Heart left ventricle (tissue), 16 donors: ENCODE measurements around the gene GDNF. TPM values are rescaled to one million over a fixed set of nuclear protein-coding genes. Genes with fewer than 3 reads are reported as not detected.

Source experiments
- ATAC-seq, 4 donors: fragments of 200-7000 bp; cut with Tn5 transposase; one replicate each; pipeline ENCODE4 v1.9.1; 2020 to 2022; ENCODE audit warnings: moderate library complexity in 4 of 4, mild to moderate bottlenecking in 3 of 4, moderate number of reproducible peaks in 1 of 4
- DNase-seq, 5 donors: peaks; one replicate each; pipeline ENCODE4 v3.0.0-alpha.2; 2020
- H3K27ac ChIP-seq, 12 donors: fragments of 200-600 bp; sonication (generic) in 4 of 12; one replicate each; pipeline versions ENCODE4 v1.5.0 to v1.8.0; 2016 to 2022; ENCODE audit warnings: mild to moderate bottlenecking in 2 of 12
- H3K27me3 ChIP-seq, 9 donors: fragments of 200-600 bp; sonication (generic) in 2 of 9; one replicate each; pipeline versions ENCODE4 v1.5.1 to v1.8.0; 2016 to 2022; ENCODE audit warnings: mild to moderate bottlenecking in 3 of 9
- H3K36me3 ChIP-seq, 9 donors: fragments of 200-600 bp; sonication (generic) in 2 of 9; one replicate each; pipeline versions ENCODE4 v1.5.0 to v1.8.0; 2018 to 2022; ENCODE audit warnings: mild to moderate bottlenecking in 2 of 9
- H3K4me1 ChIP-seq, 12 donors: fragments of 200-600 bp; sonication (generic) in 4 of 12; one replicate each; pipeline versions ENCODE4 v1.5.0 to v1.8.0; 2016 to 2022; ENCODE audit warnings: mild to moderate bottlenecking in 3 of 12
- H3K4me3 ChIP-seq, 12 donors: fragments of 200-600 bp; sonication (generic) in 4 of 12; one replicate each; pipeline versions ENCODE4 v1.5.0 to v1.8.0; 2017 to 2022; ENCODE audit warnings: mild to moderate bottlenecking in 9 of 12, moderate library complexity in 4 of 12
- H3K9me3 ChIP-seq, 12 donors: fragments of 200-600 bp; sonication (generic) in 4 of 12; one replicate each; pipeline versions ENCODE4 v1.5.0 to v1.8.0; 2016 to 2022; ENCODE audit warnings: mild to moderate bottlenecking in 1 of 12
- CTCF ChIP-seq, 12 donors: fragments of 200-600 bp; sonication (generic) in 4 of 12; IDR thresholded peaks; one replicate each; pipeline versions ENCODE4 v1.5.0 to v1.8.0; 2018 to 2022; ENCODE audit warnings: antibody characterized with exemption in 12 of 12, mild to moderate bottlenecking in 5 of 12
- POLR2A ChIP-seq, 2 donors: fragments of 450-650 bp; IDR thresholded peaks; one replicate each; pipeline ENCODE4 v1.6.1; 2017; ENCODE audit warnings: antibody characterized with exemption in 2 of 2, mild to moderate bottlenecking in 2 of 2, moderate library complexity in 2 of 2
- WGBS, 4 donors: extraction: QIAGEN DNeasy Blood & Tissue Kit in 2 of 4; methylation state at CpG; one replicate each; pipeline versions ENCODE4 v1.1.5 to v1.1.7; 2013 to 2018; 5-methylcytosine and 5-hydroxymethylcytosine counted together
- intact Hi-C, 10 donors: fragments of 100-400 bp; cut with DNase I; formaldehyde crosslinking; loops; one replicate each; pipeline versions ENCODE4 v1.11.1 to v1.14.2; 2022
- polyA plus RNA-seq, 2 donors: library from polyadenylated mRNA; stranded (reverse); fragments of 200-250 nt; gene quantifications; one replicate each; pipeline ENCODE4 v1.2.3, GENCODE V29; 2013
- total RNA-seq, 9 donors: library from RNA; depleted of rRNA in 2 of 9; stranded (reverse); fragments of >200 nt in 2 of 9; fragmentation: NEBNext Ultra II Directional in 3 of 9; extraction: Animal tissue kit (Norgen Biotek cat#: 25700) in 3 of 9; gene quantifications; one replicate each; pipeline versions ENCODE4 v1.1.0 to v1.2.4, GENCODE V29; 2016 to 2023
- donor health status: ischemic (EF 13 %, LVEDD 7.1; RV severe dilation, severe dysfunction).
- donor health status: healthy with polysubstance abuse.
- donor health status: DM: no; HTN: yes; CAD: no.
- donor health status: DM: no; HTN: no; CAD: no.
- donor health status: ischemic (EF 25% LVEDD 6.9; RV normal size, moderate dysfunction).
- donor health status: ischemic (EF 25% LVEDD 5.7; RV mildly dilated, moderate dysfunction).
- donor health status: healthy.
- donor health status: DM: yes; HTN: yes; CAD: no.
- donor health status: ischemic (EF 35%, LVEDD 5.7; RV mildly dilated, moderate dysfunction).
- donor health status: nonischemic (EF 11% LVEDD 7.7; RV severe dilation, severe dysfunction).
- donor health status: DM: yes; HTN: yes; CAD: no.
- donor health status: PGD.
- donor health status: ischemic (EF 29% LVEDD 5.4; RV normal size, mild dysfunction).
- donor health status: nonischemic (EF 23%, LVEDD 6.1; RV moderate dilation, normal function).

Gene GDNF
- total and polyA plus RNA-seq, 11 donors, result 0.03 to 0.36 (median 0.09) TPM; not detected in 4

- DNase-seq, result no peak
- intact Hi-C loops, result no loop called here
- Histone ChIP-seq H3K4me3 (no peak overlapping the region), H3K27ac (no peak overlapping the region), H3K9me3 (no peaks in the 10 kb centered on the region), H3K36me3 (no peaks in the 10 kb centered on the region), H3K27me3 (peaks cover 14 to 68% (median 27%) of the 10 kb centered on the region in 9 donors), H3K4me1 (peaks cover 0 to 15% (median 4%) of the 10 kb centered on the region in 12 donors)
- WGBS, 4 donors, result 58 to 68% (median 60%) methylated on average over 7 of the region's 7 CpGs
- ATAC-seq, result no peak
- TF ChIP-seq CTCF (IDR thresholded peaks at IDR 0.05) (no peak), POLR2A (IDR thresholded peaks at IDR 0.05) (no peak)
These were observed 7.9 kb downstream of the GDNF start for GRCh38 chr5:37831821-37832534.

DNA sequence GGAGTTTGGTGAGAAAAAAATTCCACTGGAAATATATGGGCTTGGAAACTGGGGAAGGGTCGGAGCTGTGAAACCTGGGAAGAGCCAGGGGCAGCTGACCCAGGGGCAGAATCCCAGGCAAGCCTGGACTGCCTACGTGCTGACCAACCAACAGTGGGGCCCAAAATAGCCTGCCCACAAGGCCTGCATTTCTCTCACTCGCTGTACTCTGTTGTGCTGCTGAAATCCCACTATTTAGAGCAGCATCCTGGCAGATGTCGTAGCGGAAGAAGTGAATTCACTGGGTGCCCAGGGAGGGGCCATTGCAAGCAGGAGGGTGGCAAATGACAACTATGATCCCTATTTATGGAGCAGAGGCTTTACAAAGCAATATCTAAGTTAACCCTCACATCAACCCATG is 9.5 kb downstream of the GDNF start:
- H3K4me1 ChIP-seq, result peaks cover 0 to 7% (median 0%) of the 10 kb centered on the region in 12 donors
- no peak for ATAC-seq
- H3K4me3 ChIP-seq, result no peak overlapping the region
- intact Hi-C loops, result no loop called here
- DNase-seq, result no peak
- TF ChIP-seq POLR2A (IDR thresholded peaks at IDR 0.05) (no peak), CTCF (IDR thresholded peaks at IDR 0.05) (no peak)
- no peak overlapping the region for H3K27ac ChIP-seq
- no peaks in the 10 kb centered on the region for H3K36me3 ChIP-seq
- H3K9me3 ChIP-seq, result no peaks in the 10 kb centered on the region
- WGBS, 4 donors, result 77 to 85% (median 81%) methylated on average over 5 of the region's 5 CpGs
- H3K27me3 ChIP-seq, result peaks cover 4 to 56% (median 12%) of the 10 kb centered on the region in 9 donors

DNA sequence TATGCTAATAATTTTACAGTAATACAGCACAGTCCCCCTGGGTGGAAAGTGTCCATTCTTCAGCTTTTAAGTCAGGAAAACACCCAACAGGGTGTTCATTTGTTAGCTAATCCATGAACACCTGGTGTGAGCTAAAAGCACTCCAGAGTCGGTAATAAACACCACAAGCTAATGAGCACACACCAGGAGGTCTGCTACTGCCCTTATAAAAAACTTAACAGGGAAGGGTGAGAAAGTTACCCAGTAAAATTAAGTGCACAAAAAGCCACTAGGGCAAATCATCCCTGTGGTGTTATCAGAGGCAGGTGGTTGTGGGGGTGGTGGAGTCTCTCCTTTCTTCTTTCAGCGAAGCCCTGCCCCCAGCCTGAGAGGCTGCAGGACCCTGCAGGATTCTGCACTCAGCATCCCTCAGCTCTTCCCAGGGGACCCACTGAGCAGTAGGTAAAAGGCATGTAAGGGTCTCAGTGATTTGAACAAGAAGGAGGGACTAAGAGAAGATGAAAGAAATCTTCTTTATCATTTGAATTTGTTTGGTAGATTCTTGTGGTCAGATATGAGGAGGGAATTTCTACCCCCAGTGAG is 14.4 kb downstream of the GDNF start:
- Histone ChIP-seq H3K9me3 (no peaks in the 10 kb centered on the region), H3K27me3 (peaks cover 0 to 10% (median 0%) of the 10 kb centered on the region in 9 donors), H3K4me3 (no peak overlapping the region), H3K4me1 (no peaks in the 10 kb centered on the region), H3K27ac (no peak overlapping the region), H3K36me3 (no peaks in the 10 kb centered on the region)
- TF ChIP-seq POLR2A (IDR thresholded peaks at IDR 0.05) (no peak), CTCF (IDR thresholded peaks at IDR 0.05) (no peak)
- ATAC-seq (no peak), DNase-seq (no peak)
- intact Hi-C loops, result no loop called here
- 51 to 60% (median 52%) methylated on average over 2 of the region's 2 CpGs for WGBS, 4 donors

- peak overlapping the region in 1 of 12 donors; percentile 28 for H3K27ac ChIP-seq
- ATAC-seq (no peak), DNase-seq (peak in 1 of 5 donors; percentile 13)
These were observed 16.2 kb downstream of the GDNF start for GRCh38 chr5:37823433-37824152.

More at GRCh38 chr5:37823433-37824152, 16.2 kb downstream of the GDNF start:
- Histone ChIP-seq H3K36me3 (no peaks in the 10 kb centered on the region), H3K27me3 (peaks cover 0 to 5% (median 0%) of the 10 kb centered on the region in 9 donors), H3K9me3 (no peaks in the 10 kb centered on the region), H3K4me3 (no peak overlapping the region), H3K4me1 (no peaks in the 10 kb centered on the region)
- TF ChIP-seq POLR2A (IDR thresholded peaks at IDR 0.05) (no peak), CTCF (IDR thresholded peaks at IDR 0.05) (no peak)
- 71 to 85% (median 79%) methylated on average over 11 of the region's 11 CpGs for WGBS, 4 donors
- intact Hi-C loops, result no loop called here
